ENCODE results near the gene VMP1. TPM values are rescaled to one million over a fixed set of nuclear protein-coding genes. Genes with fewer than 3 reads are reported as not detected.

The VMP1 gene
- total and polyA plus RNA-seq, 2 of the 13 experiments (the other 11 are each of a cell fraction or from before 2014, with no cell fraction given), result 186 to 271 TPM

- TF ChIP-seq BORCS8-MEF2B (CRISPR knock-in tag; IDR thresholded peaks at IDR 0.05) (0 out of 2 replicates have a peak, but pooled peaks have one; percentile 37), SIX4 (CRISPR knock-in tag; IDR thresholded peaks at IDR 0.05) (0 out of 2 replicates have a peak, but pooled peaks have one; percentile 50), ARID3A (IDR thresholded peaks at IDR 0.05; ENCODE audit: low read depth, low read length) (peak; percentile 39; the same call in 1 of the 2 replicates), NR2F2 (IDR thresholded peaks at IDR 0.05; ENCODE audit: borderline replicate concordance, low read depth) (peak; percentile 26; the same call in 1 of the 2 replicates), ZBTB26 (CRISPR knock-in tag; IDR thresholded peaks at IDR 0.05; ENCODE audit: borderline replicate concordance) (peak; percentile 48; the same call in 1 of the 2 replicates), BHLHE40 (IDR thresholded peaks at IDR 0.05; ENCODE audit: low read length) (peak; percentile 33; the same call in 1 of the 2 replicates), ZNF703 (CRISPR knock-in tag; IDR thresholded peaks at IDR 0.05; ENCODE audit: borderline replicate concordance) (0 out of 2 replicates have a peak, but pooled peaks have one; percentile 5), SSRP1 (CRISPR knock-in tag; IDR thresholded peaks at IDR 0.05) (0 out of 2 replicates have a peak, but pooled peaks have one; percentile 62), PPARG (CRISPR knock-in tag; conservative IDR thresholded peaks at IDR 0.05) (peak; percentile 91), TCF7 (IDR thresholded peaks at IDR 0.05; ENCODE audit: low read depth) (peak; percentile 36; the same call in 1 of the 2 replicates), TBX2 (CRISPR knock-in tag; IDR thresholded peaks at IDR 0.05; ENCODE audit: borderline replicate concordance) (peak; percentile 34; the same call in 1 of the 2 replicates), ZNF281 (CRISPR knock-in tag; IDR thresholded peaks at IDR 0.05; ENCODE audit: borderline replicate concordance) (0 out of 2 replicates have a peak, but pooled peaks have one; percentile 51), SOX5 (CRISPR knock-in tag; IDR thresholded peaks at IDR 0.05; ENCODE audit: borderline replicate concordance) (peak; percentile 27; the same call in 1 of the 2 replicates), YY1 (IDR thresholded peaks at IDR 0.05; ENCODE audit: insufficient read depth, insufficient replicate concordance, low read depth, low read length) (no peak), PATZ1 (CRISPR knock-in tag; IDR thresholded peaks at IDR 0.05) (peak; percentile 61), CBX5 (CRISPR knock-in tag; IDR thresholded peaks at IDR 0.05; ENCODE audit: borderline replicate concordance) (0 out of 2 replicates have a peak, but pooled peaks have one; percentile 44), NR3C1 (CRISPR knock-in tag; IDR thresholded peaks at IDR 0.05) (no peak), LCORL (IDR thresholded peaks at IDR 0.05) (no peak), LCORL (CRISPR knock-in tag; IDR thresholded peaks at IDR 0.05) (peak; percentile 47), MAZ (IDR thresholded peaks at IDR 0.05; ENCODE audit: borderline replicate concordance, low read depth, low read length) (no peak), MAZ (CRISPR knock-in tag; IDR thresholded peaks at IDR 0.05; ENCODE audit: low read depth) (no peak), ZNF260 (CRISPR knock-in tag; IDR thresholded peaks at IDR 0.05; ENCODE audit: borderline replicate concordance, low read depth) (no peak)
These were observed 138.3 kb downstream of the VMP1 start (continued) for GRCh38 chr17:59845595-59846393.
